GM20000 (cell line): ENCODE data around the gene SPRY1.

Experiments used
- DNase-seq: peaks from one replicate; pipeline ENCODE4 v3.0.0; 2012; ENCODE audit warnings: low spot score
- CTCF ChIP-seq: IDR thresholded peaks from 2 replicates; pipeline ENCODE4 v1.5.1; 2012; ENCODE audit warnings: mild to moderate bottlenecking, control low read depth; ENCODE audit errors: extremely low read depth, missing control alignments

The SPRY1 gene

GRCh38 chr4:123397144-123398065, 810 bp downstream of the SPRY1 start:
- DNase-seq, result peak; percentile 40
- no peak for TF ChIP-seq CTCF

GRCh38 chr4:123398066-123398852, 1.7 kb downstream of the SPRY1 start:
- TF ChIP-seq CTCF, result peak; percentile 14
- peak; percentile 84 for DNase-seq

- peak; percentile 8 for TF ChIP-seq CTCF
- DNase-seq, result peak; percentile 53
These were observed 2.4 kb downstream of the SPRY1 start for GRCh38 chr4:123398853-123399626.

GRCh38 chr4:123399627-123400358, 3.2 kb downstream of the SPRY1 start:
- DNase-seq, result no peak
- no peak for TF ChIP-seq CTCF

- no peak for DNase-seq
- no peak for TF ChIP-seq CTCF
These were observed 4.9 kb downstream of the SPRY1 start for GRCh38 chr4:123401271-123402120.

GRCh38 chr4:123402121-123402465, 5.5 kb downstream of the SPRY1 start:
- TF ChIP-seq CTCF, result no peak
- no peak for DNase-seq
